ENCODE measurements around the gene PLXNA4.

- TF ChIP-seq POLR2A (IDR thresholded peaks at IDR 0.05; ENCODE audit: low read depth, low read length) (no peak), TAF1 (IDR thresholded peaks at IDR 0.05; ENCODE audit: low read depth, low read length) (no peak), POLR2AphosphoS5 (IDR thresholded peaks at IDR 0.05; ENCODE audit: low read depth, low read length) (no peak)
These were observed 168.5 kb downstream of the PLXNA4 start for GRCh38 chr7:132407764-132408163.
